Activated CD4-positive, alpha-beta T cell treated with anti-CD3 and anti-CD28 coated beads for 24 hours (primary cell): ENCODE measurements around the gene NCEH1.
"Not testable (repeated sequence)": the region's sequence is repeated elsewhere in the genome, so short reads cannot be mapped to it uniquely, and the experiment has no call there.

Experiments
- DNase-seq, 2 donors: peaks; one replicate each; pipeline ENCODE4 v3.0.0-alpha.2; 2020; ENCODE audit warnings: low read depth in 2 of 2

NCEH1 gene

GRCh38 chr3:172710664-172711453 lies at the start of gene NCEH1:
NCEH1 (minus strand) TSS chr3:172711067; CDS start chr3:172710984, 83 bp downstream.
- peak; percentile 52 to 64 for DNase-seq

GRCh38 chr3:172760416-172760815 lies 49.5 kb upstream of the NCEH1 start:
- DNase-seq, result not testable (repeated sequence)

GRCh38 chr3:172753125-172753524 lies 42.3 kb upstream of the NCEH1 start:
- DNase-seq, result no peak

- no peak for DNase-seq
These were observed 41.8 kb upstream of the NCEH1 start for GRCh38 chr3:172752651-172753050.

GRCh38 chr3:172751175-172751704 lies 40.4 kb upstream of the NCEH1 start:
- DNase-seq, result no peak

GRCh38 chr3:172750368-172751174 lies 39.7 kb upstream of the NCEH1 start, which contains the start of gene ECT2:
ECT2 (plus strand) TSS chr3:172750726; CDS start chr3:172754531, 3,805 bp downstream.
- DNase-seq, result peak; percentile 93 to 96

- DNase-seq, result no peak
These were observed 39.2 kb upstream of the NCEH1 start for GRCh38 chr3:172750069-172750367.

GRCh38 chr3:172749230-172749965 lies 38.5 kb upstream of the NCEH1 start:
- DNase-seq, result no peak

- DNase-seq, result no peak
These were observed 35.6 kb upstream of the NCEH1 start for GRCh38 chr3:172746475-172746874.

GRCh38 chr3:172739462-172739861 lies 28.6 kb upstream of the NCEH1 start:
- no peak for DNase-seq

GRCh38 chr3:172735014-172735413 lies 24.1 kb upstream of the NCEH1 start:
- no peak for DNase-seq

- DNase-seq, result no peak
These were observed 15.5 kb upstream of the NCEH1 start for GRCh38 chr3:172726380-172726779.

- not testable (repeated sequence) for DNase-seq
These were observed 11.7 kb upstream of the NCEH1 start for GRCh38 chr3:172722536-172723040.

- DNase-seq, result no peak
These were observed 6.7 kb upstream of the NCEH1 start for GRCh38 chr3:172717493-172718088.

- DNase-seq, result no peak
These were observed 5.6 kb upstream of the NCEH1 start for GRCh38 chr3:172716476-172716875.

- DNase-seq, result no peak
These were observed 2.4 kb upstream of the NCEH1 start for GRCh38 chr3:172713316-172713715.

- DNase-seq, result no peak
These were observed 558 bp upstream of the NCEH1 start for GRCh38 chr3:172711454-172711795.

GRCh38 chr3:172709774-172710663 lies 848 bp downstream of the NCEH1 start:
- no peak for DNase-seq

GRCh38 chr3:172708921-172709773 lies 1.7 kb downstream of the NCEH1 start:
- DNase-seq, result no peak

GRCh38 chr3:172707967-172708366 lies 2.9 kb downstream of the NCEH1 start:
- DNase-seq, result no peak
